ENCODE data around the gene BICDL1. TPM values are rescaled to one million over a fixed set of nuclear protein-coding genes. Genes with fewer than 3 reads are reported as not detected.

The BICDL1 gene, protein sequence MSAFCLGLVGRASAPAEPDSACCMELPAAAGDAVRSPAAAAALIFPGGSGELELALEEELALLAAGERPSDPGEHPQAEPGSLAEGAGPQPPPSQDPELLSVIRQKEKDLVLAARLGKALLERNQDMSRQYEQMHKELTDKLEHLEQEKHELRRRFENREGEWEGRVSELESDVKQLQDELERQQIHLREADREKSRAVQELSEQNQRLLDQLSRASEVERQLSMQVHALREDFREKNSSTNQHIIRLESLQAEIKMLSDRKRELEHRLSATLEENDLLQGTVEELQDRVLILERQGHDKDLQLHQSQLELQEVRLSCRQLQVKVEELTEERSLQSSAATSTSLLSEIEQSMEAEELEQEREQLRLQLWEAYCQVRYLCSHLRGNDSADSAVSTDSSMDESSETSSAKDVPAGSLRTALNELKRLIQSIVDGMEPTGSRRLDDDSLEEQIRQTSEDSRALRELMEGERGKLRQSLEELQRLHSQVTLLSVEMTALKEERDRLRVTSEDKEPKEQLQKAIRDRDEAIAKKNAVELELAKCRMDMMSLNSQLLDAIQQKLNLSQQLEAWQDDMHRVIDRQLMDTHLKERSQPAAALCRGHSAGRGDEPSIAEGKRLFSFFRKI
- total RNA-seq, result 6.3 and 9.0 TPM in 2 replicates

DNA sequence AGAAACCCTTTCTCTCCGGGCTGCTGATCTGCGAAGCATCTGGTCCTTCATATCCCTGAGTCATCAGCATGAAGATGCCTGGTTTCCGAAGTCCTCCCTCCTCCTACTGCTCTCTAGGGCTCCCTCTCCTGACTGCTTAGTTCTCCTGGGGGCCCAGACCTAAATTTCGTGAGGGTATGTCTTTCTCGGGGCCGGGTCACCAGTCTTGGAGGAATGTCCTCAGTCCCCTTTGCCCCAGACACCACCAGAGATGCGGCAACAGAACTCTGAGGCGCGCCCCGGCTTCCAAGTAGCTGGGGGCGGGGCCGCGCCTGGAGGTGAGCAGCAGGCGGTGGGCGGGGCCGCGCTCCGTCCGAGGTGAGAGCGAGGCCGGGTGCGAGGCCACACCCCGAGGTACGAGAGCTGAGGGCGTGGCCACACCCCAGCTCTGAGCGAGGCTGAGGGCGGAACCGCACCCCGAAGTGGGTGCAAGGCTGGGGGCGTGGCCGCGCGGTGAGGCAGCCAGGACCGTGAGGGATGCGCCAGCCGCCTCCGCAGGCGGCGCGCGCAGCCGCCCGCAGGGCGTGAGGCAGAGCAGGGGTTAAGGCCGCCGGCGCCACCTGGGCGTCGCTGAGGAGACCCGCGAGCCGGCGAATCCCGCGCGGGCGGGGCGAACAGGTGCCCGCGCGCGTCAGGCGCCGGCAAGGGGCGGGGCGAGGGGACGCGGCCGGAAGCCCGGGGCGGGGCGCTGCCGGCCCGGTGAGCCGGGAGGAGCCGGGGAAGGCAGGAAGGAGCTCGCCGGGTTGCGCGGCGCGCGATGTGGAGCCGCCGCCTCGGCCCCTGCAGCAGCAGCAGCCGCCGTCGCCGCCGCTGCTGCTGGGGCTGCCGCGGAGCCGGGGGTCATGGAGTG is at the start of gene BICDL1:
TSS of gene BICDL1 (plus strand) at position 765 of the 889 bp plus-strand sequence. CDS start 633 bp downstream, outside the sequence.

DNA sequence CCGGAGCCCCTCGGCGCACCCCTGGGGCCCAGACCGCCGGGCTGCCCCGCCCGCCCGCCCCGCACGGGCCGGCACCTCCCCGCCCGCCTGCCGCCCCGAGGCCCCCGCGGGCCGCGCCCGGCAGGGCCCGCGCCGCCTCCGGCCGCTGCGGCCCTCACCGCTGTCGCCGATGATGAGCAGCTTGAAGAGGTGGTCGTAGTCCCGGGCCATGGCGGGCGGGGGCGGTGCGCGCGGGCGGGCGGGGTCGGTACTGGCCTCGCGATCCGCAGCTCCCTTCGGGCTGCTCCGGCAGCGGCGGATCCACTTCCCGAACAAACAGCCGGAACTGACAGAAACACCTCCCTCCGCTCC is 127.4 kb downstream of the BICDL1 start, which contains the start of gene RAB35:
TSS of gene RAB35 (minus strand) at position 313 of the 351 bp plus-strand sequence. CDS start at position 210, 103 bp downstream.

Other genes starting within 250 kb of the BICDL1 start
- 1.5 and 1.9 TPM in 2 replicates for gene CIT, start 111.9 kb upstream of the BICDL1 start, total RNA-seq
- gene RAB35, start 127.5 kb downstream of the BICDL1 start, total RNA-seq, result 22.4 and 27.0 TPM in 2 replicates
- 61.8 and 146 TPM in 2 replicates for gene GCN1, start 205.5 kb downstream of the BICDL1 start, total RNA-seq
- 4,560 and 6,015 TPM in 2 replicates for gene RPLP0, start 211.9 kb downstream of the BICDL1 start, total RNA-seq

Measured in tracheal epithelial cell (primary cell).